Germinal center (tissue), 1 donor: Measurements from ENCODE around the gene NF2.
"Not testable (repeated sequence)": the region's sequence is repeated elsewhere in the genome, so short reads cannot be mapped to it uniquely, and the experiment has no call there.

ENCODE experiments used
- DNase-seq: peaks from one replicate; pipeline ENCODE4 v3.0.0; 2012; ENCODE audit warnings: mixed read lengths, low spot score

Gene NF2

DNA sequence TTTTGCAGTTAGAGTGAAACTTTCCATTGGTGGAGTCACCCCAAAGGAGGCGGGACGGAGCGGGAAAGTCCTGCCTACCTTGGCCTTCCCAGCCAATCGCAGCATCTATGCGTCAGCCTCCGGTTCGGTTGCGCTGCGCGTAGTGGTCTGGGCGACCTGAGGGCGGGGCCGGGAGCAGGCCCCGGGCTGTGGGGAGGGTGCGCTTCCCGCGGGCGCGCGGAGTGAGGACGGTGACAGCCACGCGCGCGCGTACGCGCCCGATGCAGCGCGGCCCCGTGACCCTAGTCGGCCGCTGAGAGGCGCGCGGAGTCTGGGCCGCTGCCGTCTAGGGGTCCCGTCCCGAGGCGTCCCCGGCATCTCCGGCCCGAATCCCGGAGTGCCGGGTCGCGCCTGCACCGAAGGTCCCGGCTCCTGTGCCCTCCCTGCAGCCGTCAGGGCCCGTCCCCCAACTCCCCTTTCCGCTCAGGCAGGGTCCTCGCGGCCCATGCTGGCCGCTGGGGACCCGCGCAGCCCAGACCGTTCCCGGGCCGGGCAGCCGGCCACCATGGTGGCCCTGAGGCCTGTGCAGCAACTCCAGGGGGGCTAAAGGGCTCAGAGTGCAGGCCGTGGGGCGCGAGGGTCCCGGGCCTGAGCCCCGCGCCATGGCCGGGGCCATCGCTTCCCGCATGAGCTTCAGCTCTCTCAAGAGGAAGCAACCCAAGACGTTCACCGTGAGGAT, at the start of gene NF2:
Gene NF2, plus strand, starts transcription at position 276 of the 718 bp plus-strand sequence. Its CDS starts 366 bp downstream, at position 642.
- peak; percentile 99 for DNase-seq

DNA sequence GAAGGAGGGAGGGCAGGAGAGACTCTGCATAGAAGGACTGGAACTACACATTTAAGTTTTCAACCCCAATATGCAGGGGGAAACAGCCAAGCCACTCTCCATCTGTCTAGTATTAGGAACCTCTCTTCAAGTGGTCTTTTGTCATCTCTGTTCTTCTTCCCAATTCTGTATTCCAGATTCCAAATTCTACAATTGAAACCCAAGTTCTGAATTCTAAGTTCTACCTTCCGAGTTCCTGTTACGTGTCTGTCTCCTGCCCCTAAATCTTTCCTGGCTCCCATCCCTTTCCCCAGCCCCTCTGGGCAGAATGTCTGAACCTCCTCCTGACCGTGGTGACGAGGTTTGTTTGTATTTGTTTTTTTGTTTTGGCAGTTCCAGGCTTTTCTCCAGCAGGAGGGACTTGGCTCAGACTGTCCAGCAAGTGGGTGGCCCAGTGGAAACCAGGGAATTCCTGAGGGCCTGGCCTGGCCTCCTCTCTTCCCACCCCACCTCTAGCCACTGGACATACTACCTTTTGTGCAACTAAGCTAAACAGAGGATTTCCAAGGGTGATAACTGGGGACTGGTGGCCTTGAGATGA, 48.3 kb upstream of the NF2 start:
- no peak for DNase-seq

DNA sequence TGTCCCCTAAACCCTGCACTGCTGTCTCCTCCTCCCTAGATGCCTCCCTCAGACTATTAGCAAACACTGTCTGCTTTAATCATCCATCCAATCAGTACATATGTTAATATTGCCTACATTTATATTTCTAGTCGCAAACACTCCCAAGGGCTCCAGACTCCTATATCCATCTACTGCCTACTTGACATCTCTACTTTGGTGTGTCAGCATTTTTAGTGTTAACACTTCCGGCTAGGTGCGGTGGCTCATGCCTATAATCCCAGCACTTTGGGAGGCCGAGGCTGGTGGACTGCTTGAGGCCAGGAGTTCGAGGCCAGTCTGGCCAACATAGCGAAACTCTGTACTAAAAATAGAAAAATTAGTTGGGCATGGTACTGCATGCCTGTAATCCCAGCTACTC, 44.4 kb upstream of the NF2 start:
- no peak for DNase-seq

DNA sequence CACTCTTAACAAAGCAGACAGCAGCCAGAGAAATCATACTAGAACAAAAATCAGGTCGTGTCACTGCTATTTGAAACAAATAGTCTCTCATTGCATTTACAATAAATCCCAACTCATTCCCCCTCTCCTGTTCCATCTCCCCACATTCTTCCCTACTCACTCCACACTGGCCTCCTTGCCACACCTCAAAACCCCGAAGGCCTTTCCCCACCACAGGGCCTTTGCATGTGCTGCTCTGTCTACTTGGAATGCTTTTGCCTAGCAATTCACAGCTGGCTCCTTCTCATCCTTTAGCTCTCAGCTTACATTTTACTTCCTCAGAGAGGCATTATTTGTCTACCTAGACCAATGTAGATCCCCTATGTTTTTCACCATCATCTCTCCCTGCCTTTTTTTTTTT, 43.6 kb upstream of the NF2 start:
- no peak for DNase-seq

DNA sequence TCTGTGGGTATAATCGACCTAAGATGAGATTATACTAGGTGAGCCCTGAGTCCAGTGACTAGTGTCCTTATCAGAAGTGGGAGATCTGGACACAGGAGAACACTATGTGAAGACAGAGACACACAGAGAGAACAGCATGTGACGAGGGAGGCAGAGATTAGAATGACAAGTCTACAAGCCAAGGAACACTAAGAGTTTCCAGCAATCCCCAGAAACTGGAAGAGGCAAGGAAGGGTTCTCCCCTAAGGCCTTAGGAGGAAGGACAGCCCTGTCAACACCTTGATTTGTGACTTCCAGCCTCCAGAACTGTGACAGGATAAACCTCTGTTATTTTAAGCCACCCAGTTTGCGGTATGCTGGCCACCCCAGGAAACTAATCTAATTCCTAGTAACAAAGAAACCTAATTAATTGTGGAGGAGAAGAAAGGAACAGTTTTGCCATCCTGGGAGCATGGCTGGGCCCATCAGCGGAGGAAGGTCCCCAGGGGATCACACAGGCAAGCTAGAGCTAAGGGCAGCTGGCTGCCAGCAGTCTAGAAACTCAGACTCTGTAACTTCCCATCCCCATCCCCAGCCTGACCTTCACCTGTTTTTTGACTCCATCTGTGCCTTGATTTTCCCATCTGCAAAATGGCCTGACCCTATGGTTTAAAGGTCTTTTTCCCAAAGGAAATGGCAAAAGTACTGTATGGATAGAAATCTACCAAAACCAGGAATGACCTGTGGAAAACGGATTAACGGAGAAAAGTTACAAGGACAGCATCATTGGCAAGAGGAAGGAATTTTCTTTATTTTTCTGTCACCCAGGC, 39.6 kb upstream of the NF2 start:
- DNase-seq = no peak

DNA sequence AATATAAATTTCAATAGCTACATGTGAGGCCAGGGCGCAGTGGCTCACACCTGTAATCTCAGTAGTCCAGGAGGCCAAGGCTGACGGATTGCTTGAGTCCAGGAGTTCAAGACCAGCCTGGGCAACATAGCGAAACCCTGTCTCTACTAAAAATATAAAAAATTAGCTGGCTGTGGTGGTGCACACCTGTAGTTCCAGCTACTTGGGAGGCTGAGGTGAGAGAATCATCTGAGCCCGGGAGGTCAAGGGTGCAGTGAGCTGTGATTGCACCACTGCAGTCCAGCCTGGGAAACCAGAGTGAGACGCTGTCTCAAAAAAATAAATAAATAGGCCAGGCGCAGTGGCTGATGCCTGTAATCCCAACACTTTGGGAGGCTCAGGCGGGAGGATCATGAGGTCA, 36.9 kb upstream of the NF2 start:
- not testable (repeated sequence) for DNase-seq

DNA sequence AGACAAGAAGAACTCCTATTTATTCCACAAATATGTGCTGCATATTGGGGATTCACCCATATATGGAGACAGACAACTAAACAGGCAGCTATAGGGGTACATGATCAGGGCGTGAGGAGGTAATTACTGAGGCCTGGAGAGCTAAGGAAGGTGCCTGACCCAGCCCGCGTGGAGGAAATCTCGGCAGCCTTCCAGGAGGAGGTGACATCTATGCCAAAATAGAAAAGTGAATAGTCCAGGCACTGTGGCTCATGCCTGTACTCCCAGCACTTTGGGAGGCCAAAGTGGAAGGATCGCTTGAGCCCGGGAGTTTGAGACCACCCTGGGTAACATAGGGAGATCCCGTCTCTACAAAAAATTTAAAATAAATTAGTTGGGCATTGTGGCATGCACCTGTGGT, 36.1 kb upstream of the NF2 start:
- no peak for DNase-seq

DNA sequence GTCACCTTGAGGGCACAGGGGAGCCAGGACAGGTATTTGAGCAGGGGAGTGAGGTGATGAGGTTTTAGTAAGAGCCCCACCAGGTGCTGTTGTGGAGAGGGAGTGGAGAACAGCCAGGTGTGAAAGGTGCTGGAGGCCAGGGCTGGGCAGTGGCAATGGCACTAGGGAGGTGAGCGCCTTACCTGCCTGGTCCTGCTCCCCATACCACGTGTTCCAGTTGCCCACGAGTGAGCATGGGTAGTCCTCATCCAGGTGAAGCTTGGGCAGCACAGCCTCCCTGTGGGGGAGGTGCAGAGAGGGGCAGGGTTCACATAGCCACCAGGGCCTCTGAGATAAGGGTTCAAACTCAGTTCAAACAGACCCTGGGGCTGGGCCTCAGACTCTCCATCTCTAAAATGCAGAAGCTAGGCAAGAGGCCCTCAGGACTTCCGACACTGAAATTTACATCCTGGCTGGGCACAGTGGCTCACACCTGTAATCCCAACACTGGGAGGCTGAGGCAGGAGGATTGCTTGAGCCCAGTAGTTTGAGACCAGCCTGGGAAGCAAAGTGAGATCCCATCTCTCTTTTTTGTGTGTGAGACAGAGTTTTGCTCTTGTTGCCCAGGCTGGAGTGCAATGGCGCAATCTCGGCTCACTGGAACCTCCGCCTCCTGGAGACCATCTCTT, 34.3 kb upstream of the NF2 start:
- DNase-seq = no peak

DNA sequence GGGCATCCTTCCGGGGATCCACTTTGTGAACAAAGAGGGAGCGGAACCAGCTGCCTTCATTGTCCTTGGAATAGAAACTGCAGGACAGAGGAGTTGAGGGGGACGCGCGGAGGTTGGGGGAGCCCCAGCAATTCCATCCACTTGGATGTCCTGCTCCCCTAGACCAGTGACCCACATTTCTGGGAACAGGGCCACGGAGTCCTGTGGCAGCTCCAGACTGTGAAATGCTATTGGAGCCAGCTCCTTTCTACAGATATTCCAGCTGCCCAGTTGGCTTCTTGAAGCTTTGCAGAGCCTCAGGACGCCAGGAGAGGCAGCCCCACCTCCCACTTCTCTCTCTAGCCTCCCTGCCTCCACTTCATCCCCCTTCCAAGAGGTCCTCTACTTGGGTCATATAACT, 33.0 kb upstream of the NF2 start:
- no peak for DNase-seq

DNA sequence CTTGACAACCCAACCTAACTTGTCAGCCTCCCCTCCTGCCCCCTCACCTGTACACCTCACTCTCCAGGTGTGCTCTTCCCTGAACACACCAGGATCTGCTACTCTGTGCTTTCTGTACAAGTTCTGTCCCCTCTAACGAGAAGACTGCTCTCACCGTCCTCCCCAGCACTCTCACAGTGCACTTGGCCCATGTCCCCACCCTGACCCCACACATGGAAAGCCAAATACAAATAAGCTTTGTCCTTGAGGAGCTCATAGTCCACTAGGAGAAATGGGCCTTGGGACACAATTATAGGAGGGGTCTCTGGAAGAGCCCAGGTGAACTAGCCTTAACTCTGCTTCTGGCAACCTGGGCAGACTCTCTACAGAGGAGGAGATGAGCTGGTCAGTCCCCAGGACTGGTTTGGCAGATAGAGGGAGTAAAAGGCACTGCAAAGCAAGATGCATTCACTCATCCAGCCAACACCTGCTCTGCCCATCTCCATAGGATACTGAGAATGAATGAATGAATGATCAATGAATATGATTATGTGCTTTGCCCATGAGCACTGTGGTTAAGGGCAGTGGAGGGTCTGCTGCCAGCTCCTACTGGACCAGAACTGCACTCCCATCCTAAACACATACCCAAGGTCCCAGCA, 32.4 kb upstream of the NF2 start:
- no peak for DNase-seq

DNA sequence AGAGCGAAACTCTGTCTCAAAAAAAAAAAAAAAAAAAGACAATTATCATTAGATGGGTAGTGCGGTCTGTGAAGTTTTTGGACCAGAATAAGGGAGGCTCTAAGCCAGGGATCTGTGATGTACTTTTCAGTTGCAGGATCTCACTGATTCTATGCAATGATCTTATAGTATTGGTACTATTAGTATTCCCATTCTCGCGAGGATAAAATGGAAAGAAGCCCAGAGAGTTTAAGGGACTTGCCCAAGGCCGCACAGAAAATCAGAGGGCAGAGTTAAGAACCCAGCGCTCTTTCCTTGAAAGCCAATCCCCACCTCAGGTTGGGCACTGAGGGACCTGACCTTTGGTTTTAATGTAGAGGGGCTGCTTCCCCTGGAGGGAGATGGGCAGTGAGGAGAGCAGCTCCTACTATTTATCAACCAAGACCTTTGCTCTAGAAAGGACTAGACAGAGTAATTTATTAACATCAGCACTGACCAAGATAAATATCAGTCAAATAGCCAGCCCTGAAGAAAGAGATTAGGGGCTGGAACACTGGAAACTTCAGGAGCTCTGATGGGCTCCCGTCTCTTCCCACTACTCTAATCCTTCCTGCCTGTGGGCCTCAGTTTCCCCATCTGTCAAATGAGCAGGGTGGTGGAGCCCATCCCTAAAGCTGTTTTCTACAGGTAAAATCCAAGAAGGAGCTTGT, 28.5 kb upstream of the NF2 start:
- DNase-seq = no peak

DNA sequence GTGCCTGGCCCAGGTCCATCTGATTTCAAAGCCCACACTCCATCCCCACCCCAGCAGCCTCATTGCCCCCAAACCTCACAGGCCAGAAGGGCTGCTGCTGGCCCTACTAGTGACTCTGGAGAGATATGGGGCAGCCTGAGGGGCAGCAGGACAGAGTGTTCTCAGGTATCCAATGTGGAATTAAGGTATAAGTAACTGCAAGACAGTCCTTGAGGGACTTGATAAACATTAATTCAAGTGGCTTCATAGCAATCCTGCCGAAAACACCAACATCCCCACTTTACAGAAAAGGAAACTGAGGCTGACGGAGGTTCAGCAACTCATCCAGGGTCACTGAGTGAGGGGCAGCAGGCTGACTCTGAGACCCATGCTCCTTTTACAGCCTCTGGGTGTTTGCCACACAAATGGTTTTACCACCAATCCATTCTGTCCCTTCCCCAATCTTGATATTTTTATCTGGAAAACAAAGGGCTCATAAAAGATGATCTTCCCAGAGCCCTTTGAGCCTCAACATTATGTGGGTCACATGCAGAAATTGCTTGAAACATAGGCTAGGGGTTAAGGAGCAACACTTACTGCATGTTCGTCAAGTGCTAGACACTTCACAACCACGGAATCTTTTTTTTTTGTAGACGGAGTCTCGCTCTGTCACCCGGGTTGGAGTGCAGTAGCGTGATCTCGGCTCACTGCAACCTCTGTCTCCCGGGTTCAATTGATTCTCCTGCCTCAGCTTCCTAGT, 24.8 kb upstream of the NF2 start:
- no peak for DNase-seq

DNA sequence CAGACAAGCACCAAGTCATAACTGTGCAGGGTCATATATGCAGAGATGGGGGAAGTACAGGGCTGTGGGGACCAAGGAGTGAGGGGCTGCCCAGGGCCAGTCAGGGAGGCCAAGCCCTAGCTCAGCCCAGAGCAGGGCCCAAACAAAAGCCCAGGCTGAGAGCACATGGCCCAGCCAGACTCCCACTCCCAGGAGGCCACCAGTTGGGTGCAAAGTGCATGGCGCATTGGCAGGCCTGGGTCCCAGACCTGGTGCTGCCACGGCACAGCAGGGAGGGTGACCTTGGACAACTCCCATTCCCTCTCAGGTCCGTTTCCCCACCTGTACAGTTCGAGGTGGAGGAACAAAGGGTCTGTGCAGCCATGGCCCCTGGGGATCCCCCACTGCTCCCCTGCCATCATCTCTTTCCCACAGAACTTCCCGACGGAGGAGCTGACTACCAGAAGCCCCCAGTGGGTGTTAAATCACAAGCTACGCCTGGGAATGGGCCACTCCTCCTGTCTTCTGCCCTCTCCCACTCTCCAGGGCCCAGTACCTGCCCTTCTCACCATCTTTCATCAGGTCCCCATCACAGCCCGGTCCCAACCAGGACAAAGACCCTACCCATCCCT, 23.1 kb upstream of the NF2 start:
- DNase-seq = peak; percentile 18

DNA sequence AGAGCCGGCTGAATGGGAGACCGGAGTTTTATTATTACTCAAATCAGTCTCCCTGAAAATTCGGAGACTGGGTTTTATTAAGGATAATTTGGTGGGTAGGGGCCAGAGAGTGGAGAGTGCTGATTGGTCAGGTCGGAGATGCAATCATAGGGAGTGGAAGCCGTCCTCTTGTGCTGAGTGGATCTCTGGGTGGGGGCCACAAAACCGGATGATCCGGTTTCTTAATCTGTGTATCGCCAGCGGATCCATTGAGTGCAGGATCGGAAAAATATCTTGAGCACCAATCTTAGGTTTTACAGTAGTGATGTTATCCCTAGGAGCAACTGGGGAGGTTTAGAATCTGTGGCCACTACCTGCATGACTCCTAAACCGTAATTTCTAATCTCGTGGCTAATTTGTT, 21.6 kb upstream of the NF2 start:
- DNase-seq = no peak

DNA sequence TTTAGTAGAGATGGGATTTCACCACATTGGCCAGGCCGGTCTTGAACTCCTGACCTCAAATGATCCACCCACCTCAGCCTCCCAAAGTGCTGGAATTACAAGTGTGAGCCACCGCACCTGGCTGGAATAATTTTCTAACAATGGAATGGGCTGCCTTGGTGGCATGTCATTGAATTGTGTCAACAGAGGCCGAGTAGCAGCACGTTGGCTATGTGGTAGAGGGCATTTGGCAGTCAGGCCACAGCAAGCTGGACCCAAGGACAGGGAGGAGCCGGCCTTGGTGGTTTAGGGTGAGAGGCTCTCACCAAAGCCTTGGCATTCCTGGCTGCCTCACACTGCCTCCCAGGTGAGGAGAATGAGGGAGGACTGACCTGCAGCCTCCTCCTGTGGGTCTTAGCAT, 18.5 kb upstream of the NF2 start:
- no peak for DNase-seq

DNA sequence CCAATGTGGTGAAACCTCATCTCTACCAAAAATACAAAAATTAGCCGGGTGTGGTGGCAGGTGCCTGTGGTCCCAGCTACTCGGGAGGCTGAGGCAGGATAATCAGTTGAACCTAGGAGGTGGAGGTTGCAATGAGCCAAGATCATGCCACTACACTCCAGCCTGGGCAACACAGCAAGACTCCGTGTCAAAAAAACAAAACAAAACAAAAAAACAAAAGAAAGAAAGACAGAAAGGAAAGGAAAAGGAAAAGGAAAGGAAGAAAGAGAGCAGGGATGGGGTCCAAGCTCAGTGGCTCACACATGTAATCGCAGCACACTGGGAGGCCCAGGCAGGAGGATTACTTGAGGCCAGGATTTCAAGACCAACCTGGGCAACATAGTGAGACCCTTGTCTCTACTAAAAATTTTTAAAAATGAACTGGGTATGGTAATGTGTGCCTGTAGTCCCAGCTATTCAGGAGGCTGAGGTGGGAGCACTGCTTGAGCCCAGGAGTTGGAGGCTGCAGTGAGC, 17.2 kb upstream of the NF2 start:
- not testable (repeated sequence) for DNase-seq

DNA sequence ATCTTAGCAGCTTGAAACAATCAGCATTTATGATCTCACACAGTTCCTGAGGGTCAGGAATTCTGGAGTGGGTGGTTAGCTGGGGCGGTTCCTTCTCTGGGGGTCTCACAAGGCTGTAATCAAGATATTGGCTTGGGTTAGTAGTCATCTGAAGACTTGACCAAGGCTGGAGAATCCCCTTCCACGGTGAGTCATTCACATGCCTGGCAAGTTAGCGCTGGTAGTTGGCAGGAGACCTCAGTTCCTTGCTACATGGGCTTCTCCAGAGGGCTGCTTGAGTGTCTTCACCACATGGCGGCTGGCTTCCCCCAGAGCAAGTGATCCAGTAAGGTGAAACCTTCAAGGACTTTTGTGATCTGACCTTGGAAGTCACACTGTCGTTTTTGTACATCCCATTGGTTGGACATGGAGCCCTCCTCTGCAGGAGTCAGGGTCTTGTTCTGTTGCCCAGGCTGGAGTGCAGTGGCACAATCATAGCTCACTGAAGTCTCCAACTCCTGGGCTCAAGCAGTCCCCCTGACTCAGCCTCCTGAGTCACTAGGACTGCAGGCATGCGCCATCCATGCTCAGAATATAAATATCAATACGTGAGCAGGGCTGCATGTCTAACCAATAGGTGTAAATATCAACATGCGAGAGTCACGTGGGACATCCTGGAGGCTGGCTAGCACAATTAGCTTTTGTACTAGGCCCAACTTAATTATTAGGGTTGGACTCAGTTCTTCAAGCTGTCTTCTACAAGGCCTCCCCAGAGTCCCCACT, 15.3 kb upstream of the NF2 start:
- DNase-seq = no peak

DNA sequence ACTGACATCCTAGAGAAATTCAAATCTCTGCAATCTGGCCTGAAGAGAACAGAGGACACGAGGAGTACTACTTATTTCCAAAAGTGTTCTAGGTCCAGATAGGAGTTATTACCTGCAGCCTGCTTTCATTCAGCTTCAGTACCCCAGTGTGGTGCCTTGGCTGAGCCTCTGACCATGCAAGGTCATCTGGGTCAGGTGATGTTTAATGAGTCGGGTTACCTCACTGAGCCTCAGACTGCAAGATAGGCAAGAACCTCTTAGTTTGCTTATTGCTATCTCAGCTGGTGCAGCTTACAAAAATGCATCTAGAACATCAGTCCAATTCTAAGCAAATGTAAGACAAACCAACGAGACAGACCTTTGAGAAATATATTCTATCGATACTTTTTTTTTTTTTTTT, 9.5 kb upstream of the NF2 start:
- DNase-seq = no peak

DNA sequence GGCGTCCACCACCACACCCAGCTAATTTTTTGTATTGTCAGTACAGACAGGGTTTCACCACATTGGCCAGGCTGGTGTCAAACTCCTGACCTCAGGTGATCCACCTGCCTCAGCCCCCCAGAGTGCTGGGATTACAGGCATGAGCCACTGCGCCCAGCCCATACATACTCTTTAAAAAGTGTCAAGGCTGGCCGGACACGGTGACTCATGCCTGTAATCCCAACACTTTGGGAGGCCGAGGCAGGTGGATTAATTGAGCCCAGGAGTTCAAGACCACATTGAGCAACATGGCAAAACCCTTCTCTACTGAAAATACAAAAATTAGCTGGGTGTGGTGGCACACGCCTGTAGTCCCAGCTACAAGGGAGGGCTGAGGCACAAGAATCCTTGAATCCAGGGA, 9.0 kb upstream of the NF2 start:
- not testable (repeated sequence) for DNase-seq
